D721Med (cell line): ENCODE data around the gene NHLRC3.

Experiments used
- DNase-seq: peaks from one replicate; pipeline ENCODE4 v3.0.0; 2011; ENCODE audit warnings: low spot score; ENCODE audit not compliant: insufficient read length
- FAIRE-seq: peaks from 2 replicates; lab custom pipeline; 2011; peaks lifted over from hg19 to GRCh38; lab: Jason Lieb, UNC
- TF ChIP-seq, protein P1 (sequence below): IDR thresholded peaks from 2 replicates; pipeline ENCODE4 v1.5.1; 2012; ENCODE audit warnings: mild to moderate bottlenecking, control low read depth; ENCODE audit not compliant: insufficient read depth; ENCODE audit errors: missing control alignments

The NHLRC3 gene

DNA sequence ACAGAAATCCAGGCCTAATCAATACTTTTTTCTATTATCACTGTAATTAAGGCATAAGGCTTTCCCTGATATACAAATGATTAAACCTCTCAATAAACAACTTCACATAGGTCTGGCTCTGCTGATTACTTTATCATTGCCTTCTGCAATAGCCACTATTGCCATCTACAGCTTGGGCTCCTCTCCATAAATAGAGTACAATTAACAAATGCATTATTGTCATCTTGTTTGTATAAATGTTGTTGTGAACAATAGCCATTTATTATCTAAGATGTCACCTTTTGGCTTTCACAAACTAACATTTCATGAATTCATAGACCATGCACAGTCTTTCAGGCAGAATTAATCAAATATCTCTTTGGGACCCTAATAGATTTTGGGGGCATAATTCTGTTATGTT lies 53.3 kb downstream of the NHLRC3 start:
- TF ChIP-seq, protein P1, sequence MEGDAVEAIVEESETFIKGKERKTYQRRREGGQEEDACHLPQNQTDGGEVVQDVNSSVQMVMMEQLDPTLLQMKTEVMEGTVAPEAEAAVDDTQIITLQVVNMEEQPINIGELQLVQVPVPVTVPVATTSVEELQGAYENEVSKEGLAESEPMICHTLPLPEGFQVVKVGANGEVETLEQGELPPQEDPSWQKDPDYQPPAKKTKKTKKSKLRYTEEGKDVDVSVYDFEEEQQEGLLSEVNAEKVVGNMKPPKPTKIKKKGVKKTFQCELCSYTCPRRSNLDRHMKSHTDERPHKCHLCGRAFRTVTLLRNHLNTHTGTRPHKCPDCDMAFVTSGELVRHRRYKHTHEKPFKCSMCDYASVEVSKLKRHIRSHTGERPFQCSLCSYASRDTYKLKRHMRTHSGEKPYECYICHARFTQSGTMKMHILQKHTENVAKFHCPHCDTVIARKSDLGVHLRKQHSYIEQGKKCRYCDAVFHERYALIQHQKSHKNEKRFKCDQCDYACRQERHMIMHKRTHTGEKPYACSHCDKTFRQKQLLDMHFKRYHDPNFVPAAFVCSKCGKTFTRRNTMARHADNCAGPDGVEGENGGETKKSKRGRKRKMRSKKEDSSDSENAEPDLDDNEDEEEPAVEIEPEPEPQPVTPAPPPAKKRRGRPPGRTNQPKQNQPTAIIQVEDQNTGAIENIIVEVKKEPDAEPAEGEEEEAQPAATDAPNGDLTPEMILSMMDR = no peak
- no peak for FAIRE-seq
- no peak for DNase-seq

DNA sequence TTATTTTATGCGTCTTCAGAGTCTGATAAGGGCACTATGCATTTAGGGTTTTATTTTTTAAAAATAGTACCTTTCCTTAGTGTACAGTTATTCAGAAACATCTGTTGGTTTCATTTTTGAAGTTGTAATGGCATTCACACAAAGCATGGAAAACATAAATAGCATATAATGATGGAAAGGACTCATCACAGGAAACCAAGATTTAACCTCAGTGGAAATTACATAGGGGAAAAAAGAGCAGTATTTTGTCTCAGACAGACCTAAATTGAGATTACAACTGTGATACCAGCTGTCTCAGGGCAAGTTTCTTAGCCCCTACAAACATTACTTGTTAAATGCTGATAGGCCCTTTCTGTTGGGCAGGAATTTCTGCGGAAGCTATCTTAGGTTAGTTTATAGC lies 57.2 kb downstream of the NHLRC3 start:
- TF ChIP-seq, protein P1 = no peak
- DNase-seq = no peak
- FAIRE-seq = no peak

DNA sequence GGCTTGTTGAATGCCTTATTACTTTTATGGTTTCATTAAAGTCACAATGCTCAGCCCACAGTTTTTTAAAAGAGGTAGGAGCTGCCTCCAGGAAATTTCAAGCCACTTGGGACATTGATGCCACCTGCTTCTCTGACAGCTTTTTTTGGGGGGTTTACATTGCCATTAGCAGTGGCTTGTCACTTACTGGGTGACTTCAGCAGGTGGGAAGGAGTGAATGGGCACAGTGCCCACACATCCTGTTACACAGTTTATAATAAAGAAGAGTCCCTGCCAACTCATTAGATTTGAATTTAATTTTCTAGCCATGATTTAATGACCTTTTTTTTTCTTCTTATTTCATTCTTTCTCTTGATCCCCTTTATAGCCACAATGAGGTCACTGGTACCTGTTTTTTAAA lies 61.0 kb downstream of the NHLRC3 start:
- DNase-seq = no peak
- FAIRE-seq = no peak
- TF ChIP-seq, protein P1 = no peak
